Omental fat pad (tissue), 4 donors: ENCODE measurements around the gene FOXF2. TPM values are rescaled to one million over a fixed set of nuclear protein-coding genes. Genes with fewer than 3 reads are reported as not detected.

Experiments
- ATAC-seq: fragments of 150-250 bp; one replicate; pipeline ENCODE4 v1.9.1; 2016; ENCODE audit warnings: mild to moderate bottlenecking, moderate library complexity; ENCODE audit not compliant: low FRiP score
- DNase-seq: peaks from one replicate; pipeline ENCODE4 v3.0.0-alpha.2; 2019; ENCODE audit warnings: low spot score
- CTCF ChIP-seq, 3 donors: fragments of 450-650 bp; IDR thresholded peaks; one replicate each; pipeline ENCODE4 v1.5.1; 2016 to 2017; ENCODE audit warnings: antibody characterized with exemption in 3 of 3, mild to moderate bottlenecking in 3 of 3, moderate library complexity in 2 of 3
- total RNA-seq, 4 donors: library from RNA; depleted of rRNA; stranded (reverse); fragments of >200 nt; gene quantifications; one replicate each; pipeline ENCODE4 v1.1.0, GENCODE V29; 2016

Gene FOXF2
- total RNA-seq, 4 donors from 2014 or later = 0.65 to 1.1 (median 0.95) TPM

GRCh38 chr6:1404713-1405098 lies 15.3 kb downstream of the FOXF2 start:
- TF ChIP-seq CTCF (IDR thresholded peaks at IDR 0.05) = no peak
- no peak for DNase-seq
- no peak for ATAC-seq

GRCh38 chr6:1405221-1405620 lies 15.8 kb downstream of the FOXF2 start:
- no peak for DNase-seq
- no peak for TF ChIP-seq CTCF (IDR thresholded peaks at IDR 0.05)
- ATAC-seq = no peak

- DNase-seq = no peak
- TF ChIP-seq CTCF (IDR thresholded peaks at IDR 0.05) = no peak
- no peak for ATAC-seq
Measured at GRCh38 chr6:1406306-1407072, 17.1 kb downstream of the FOXF2 start.

GRCh38 chr6:1407499-1407990 lies 18.2 kb downstream of the FOXF2 start:
- no peak for ATAC-seq
- no peak for TF ChIP-seq CTCF (IDR thresholded peaks at IDR 0.05)
- no peak for DNase-seq

GRCh38 chr6:1409774-1410465 lies 20.5 kb downstream of the FOXF2 start:
- ATAC-seq = no peak
- no peak for TF ChIP-seq CTCF (IDR thresholded peaks at IDR 0.05)
- DNase-seq = no peak

- TF ChIP-seq CTCF (IDR thresholded peaks at IDR 0.05) = no peak
- DNase-seq (no peak), ATAC-seq (no peak)
Measured at GRCh38 chr6:1412901-1413300, 23.5 kb downstream of the FOXF2 start.
